K562 (cell line): ENCODE data around the gene GALE. TPM values are rescaled to one million over a fixed set of nuclear protein-coding genes. Genes with fewer than 3 reads are reported as not detected.

Experiments
- RBM15 ChIP-seq: fragments of 200-400 bp; formaldehyde crosslinking; IDR thresholded peaks from 2 replicates; pipeline ENCODE4 v1.6.1; 2018; ENCODE audit warnings: mild to moderate bottlenecking, low read length, moderate library complexity; ENCODE audit not compliant: insufficient read depth
- REST ChIP-seq, 2 experiments: fragments of 450-650 bp; formaldehyde crosslinking in 1 of 2; IDR thresholded peaks; 2 replicates each; pipeline versions ENCODE4 v1.4.0 to v1.6.1; 2014 to 2020; ENCODE audit warnings: mild to moderate bottlenecking in 2 of 2, borderline replicate concordance in 1 of 2, low read depth in 1 of 2
- polyA plus RNA-seq, 8 experiments: library from polyadenylated mRNA; depleted of rRNA in 4 of 8; stranded (reverse) in 5 of 8; unstranded in 3 of 8; fragments of >200 nt; fragmentation: Nextera tagmentation in 2 of 8; fragmentation: Illumina TruSeq in 1 of 8; extraction: Ambion mirVana in 2 of 8; extraction: Trizol in 1 of 8; gene quantifications; 2 replicates each; pipeline versions ENCODE4 v1.2.1 to v1.2.3, GENCODE V29; 2011 to 2014; ENCODE audit warnings: inconsistent platforms in 1 of 8, missing spikeins in 1 of 8
- total RNA-seq, 7 experiments: library from RNA; depleted of rRNA in 6 of 7; stranded (reverse); fragments of >200 nt in 6 of 7; fragmentation: Illumina TruSeq in 2 of 7; extraction: Trizol in 2 of 7; gene quantifications; 2 replicates each; pipeline versions ENCODE4 v1.2.1 to v1.2.3, GENCODE V29; 2011 to 2021; ENCODE audit warnings: low replicate concordance in 1 of 7

The GALE gene
- total and polyA plus RNA-seq, 9 of the 15 experiments (the other 6 are each of a cell fraction or from before 2014, with no cell fraction given) = 8.4 to 139 (median 88.3) TPM

GRCh38 chr1:23791516-23792047 lies 9.0 kb downstream of the GALE start (continued):
- TF ChIP-seq REST (IDR thresholded peaks at IDR 0.05; ENCODE audit: borderline replicate concordance) = no peak
- no peak for TF ChIP-seq REST (CRISPR knock-in tag; IDR thresholded peaks at IDR 0.05; ENCODE audit: low read depth)
- TF ChIP-seq RBM15 = no peak
